ENCODE measurements around the gene CDC42EP1.
"Not testable (repeated sequence)": the region's sequence is repeated elsewhere in the genome, so short reads cannot be mapped to it uniquely, and the experiment has no call there.

DNA sequence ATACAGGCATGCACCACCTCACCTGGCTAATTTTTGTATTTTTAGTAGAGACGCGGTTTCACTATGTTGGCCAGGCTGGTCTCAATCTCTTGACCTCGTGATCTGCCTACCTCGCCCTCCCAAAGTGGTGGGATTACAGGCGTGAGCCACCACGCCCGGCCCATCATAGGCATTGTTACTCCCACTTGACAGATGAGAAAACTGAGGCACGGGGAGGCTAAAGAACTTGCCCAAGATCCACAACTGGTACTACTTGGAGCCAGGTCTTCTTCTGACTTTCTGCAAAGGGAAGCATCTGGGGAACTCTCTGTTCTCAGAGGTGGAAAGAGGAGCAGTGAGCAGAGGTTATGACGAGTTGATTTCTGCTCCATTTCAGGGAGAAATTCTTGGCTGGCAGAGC is 9.4 kb upstream of the CDC42EP1 start:
- TF ChIP-seq, protein P1, sequence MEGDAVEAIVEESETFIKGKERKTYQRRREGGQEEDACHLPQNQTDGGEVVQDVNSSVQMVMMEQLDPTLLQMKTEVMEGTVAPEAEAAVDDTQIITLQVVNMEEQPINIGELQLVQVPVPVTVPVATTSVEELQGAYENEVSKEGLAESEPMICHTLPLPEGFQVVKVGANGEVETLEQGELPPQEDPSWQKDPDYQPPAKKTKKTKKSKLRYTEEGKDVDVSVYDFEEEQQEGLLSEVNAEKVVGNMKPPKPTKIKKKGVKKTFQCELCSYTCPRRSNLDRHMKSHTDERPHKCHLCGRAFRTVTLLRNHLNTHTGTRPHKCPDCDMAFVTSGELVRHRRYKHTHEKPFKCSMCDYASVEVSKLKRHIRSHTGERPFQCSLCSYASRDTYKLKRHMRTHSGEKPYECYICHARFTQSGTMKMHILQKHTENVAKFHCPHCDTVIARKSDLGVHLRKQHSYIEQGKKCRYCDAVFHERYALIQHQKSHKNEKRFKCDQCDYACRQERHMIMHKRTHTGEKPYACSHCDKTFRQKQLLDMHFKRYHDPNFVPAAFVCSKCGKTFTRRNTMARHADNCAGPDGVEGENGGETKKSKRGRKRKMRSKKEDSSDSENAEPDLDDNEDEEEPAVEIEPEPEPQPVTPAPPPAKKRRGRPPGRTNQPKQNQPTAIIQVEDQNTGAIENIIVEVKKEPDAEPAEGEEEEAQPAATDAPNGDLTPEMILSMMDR (IDR thresholded peaks at IDR 0.05), result not testable (repeated sequence)
- TF ChIP-seq KAT7 (CRISPR knock-in tag; IDR thresholded peaks at IDR 0.05; ENCODE audit: borderline replicate concordance); ATF2 (CRISPR knock-in tag; IDR thresholded peaks at IDR 0.05; ENCODE audit: borderline replicate concordance, low read depth); TEAD4 (CRISPR knock-in tag; IDR thresholded peaks at IDR 0.05); ZNF138 (CRISPR knock-in tag; conservative IDR thresholded peaks at IDR 0.05); SP1 (CRISPR knock-in tag; conservative IDR thresholded peaks at IDR 0.05); ZNF232 (CRISPR knock-in tag; IDR thresholded peaks at IDR 0.05): not testable (repeated sequence)
- TF ChIP-seq, protein P2, sequence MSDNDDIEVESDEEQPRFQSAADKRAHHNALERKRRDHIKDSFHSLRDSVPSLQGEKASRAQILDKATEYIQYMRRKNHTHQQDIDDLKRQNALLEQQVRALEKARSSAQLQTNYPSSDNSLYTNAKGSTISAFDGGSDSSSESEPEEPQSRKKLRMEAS (CRISPR knock-in tag; IDR thresholded peaks at IDR 0.05), result not testable (repeated sequence)

Data from WTC11 (cell line).